GM19463 (cell line): ENCODE measurements around the gene EFNB2.
A peak's percentile ranks its signal among the peaks of the same experiment; 100 is the strongest.

Experiments used
- ATAC-seq: cut with Tn5 transposase; IDR thresholded peaks from one replicate; pipeline ENCODE4 v1.9.1; 2021; ENCODE audit warnings: mild to moderate bottlenecking, moderate library complexity; ENCODE audit not compliant: unreplicated experiment

Gene EFNB2

GRCh38 chr13:106535552-106536243 lies at the start of gene EFNB2:
TSS of gene EFNB2 (minus strand) at chr13:106535662. CDS start at chr13:106534964, 698 bp downstream.
- peak; percentile 92 for ATAC-seq

GRCh38 chr13:106581225-106581624 lies 45.8 kb upstream of the EFNB2 start:
- ATAC-seq, result no peak

GRCh38 chr13:106575896-106576295 lies 40.4 kb upstream of the EFNB2 start:
- ATAC-seq, result no peak

GRCh38 chr13:106573868-106574267 lies 38.4 kb upstream of the EFNB2 start:
- no peak for ATAC-seq

GRCh38 chr13:106573284-106573846 lies 37.9 kb upstream of the EFNB2 start:
- ATAC-seq, result no peak

- no peak for ATAC-seq
Measured at GRCh38 chr13:106570299-106570852, 34.9 kb upstream of the EFNB2 start.

GRCh38 chr13:106569233-106570095 lies 34.0 kb upstream of the EFNB2 start:
- no peak for ATAC-seq

GRCh38 chr13:106568299-106569003 lies 33.0 kb upstream of the EFNB2 start:
- peak; percentile 17 for ATAC-seq

GRCh38 chr13:106567474-106568298 lies 32.2 kb upstream of the EFNB2 start, which contains the start of gene ARGLU1:
TSS of gene ARGLU1 (minus strand) at chr13:106568137. CDS start at chr13:106567919, 218 bp downstream.
- peak; percentile 68 for ATAC-seq

GRCh38 chr13:106566641-106567473 lies 31.4 kb upstream of the EFNB2 start:
- ATAC-seq, result peak; percentile 41

GRCh38 chr13:106565127-106565775 lies 29.8 kb upstream of the EFNB2 start:
- ATAC-seq, result no peak

GRCh38 chr13:106562301-106562700 lies 26.8 kb upstream of the EFNB2 start:
- ATAC-seq, result no peak

GRCh38 chr13:106561551-106562170 lies 26.2 kb upstream of the EFNB2 start:
- ATAC-seq, result peak; percentile 86

GRCh38 chr13:106560821-106561220 lies 25.4 kb upstream of the EFNB2 start:
- peak; percentile 32 for ATAC-seq

GRCh38 chr13:106558527-106558926 lies 23.1 kb upstream of the EFNB2 start:
- no peak for ATAC-seq

- ATAC-seq, result no peak
Measured at GRCh38 chr13:106555631-106556328, 20.3 kb upstream of the EFNB2 start.

GRCh38 chr13:106551751-106552150 lies 16.3 kb upstream of the EFNB2 start:
- no peak for ATAC-seq
